H1 (cell line): Measurements from ENCODE around the gene GLS2. TPM values are rescaled to one million over a fixed set of nuclear protein-coding genes. Genes with fewer than 3 reads are reported as not detected.

Source experiments
- CHD2 ChIP-seq: IDR thresholded peaks from 2 replicates; pipeline ENCODE4 v1.6.1; 2012; ENCODE audit warnings: low read length, improper control_type of control experiment
- FOSL1 ChIP-seq: IDR thresholded peaks from 2 replicates; pipeline ENCODE4 v1.6.1; 2011; ENCODE audit warnings: mild to moderate bottlenecking, low read depth, low read length, moderate library complexity; ENCODE audit not compliant: insufficient read depth
- GABPA ChIP-seq: IDR thresholded peaks from 2 replicates; pipeline ENCODE4 v1.6.1; 2011; ENCODE audit warnings: mild to moderate bottlenecking, low read length, moderate library complexity, borderline replicate concordance; ENCODE audit not compliant: insufficient read depth
- HDAC6 ChIP-seq: IDR thresholded peaks from one replicate; pipeline ENCODE4 v1.7.1; 2012; ENCODE audit warnings: low read depth, mild to moderate bottlenecking, inconsistent platforms, low read length, moderate library complexity
- JUND ChIP-seq: IDR thresholded peaks from 2 replicates; pipeline ENCODE4 v1.6.1; 2011; ENCODE audit warnings: mild to moderate bottlenecking, improper control_type of control experiment, low read length
- KDM5A ChIP-seq: fragments of 200-600 bp; IDR thresholded peaks from 2 replicates; pipeline ENCODE4 v1.7.1; 2012; ENCODE audit warnings: mild to moderate bottlenecking, low read length, inconsistent platforms, mixed read lengths
- polyA plus RNA-seq, 7 experiments: library from polyadenylated mRNA; depleted of rRNA in 3 of 7; stranded (reverse) in 5 of 7; unstranded in 2 of 7; fragments of >200 nt in 5 of 7; fragments of 200-250 nt in 2 of 7; gene quantifications; 1 replicate in 5 of 7; 2 replicates in 1 of 7; 4 replicates in 1 of 7; pipeline versions ENCODE4 v1.2.1 to v1.2.3, GENCODE V29; 2011 to 2013; ENCODE audit warnings: missing spikeins in 2 of 7, mixed read lengths in 2 of 7
- total RNA-seq: library from RNA; stranded (reverse); fragmentation: NEBNext Ultra II Directional; extraction: Animal tissue kit (Norgen Biotek cat#: 25700); gene quantifications from 2 replicates; pipeline ENCODE4 v1.2.1, GENCODE V29; 2021
- TF ChIP-seq, protein P1 (sequence below), 3 experiments: IDR thresholded peaks; 1 replicate in 2 of 3; 2 replicates in 1 of 3; pipeline versions ENCODE4 v1.5.1 to v1.6.1; 2011; ENCODE audit warnings: low read length in 3 of 3, mild to moderate bottlenecking in 3 of 3, inconsistent platforms in 2 of 3, low read depth in 1 of 3, moderate library complexity in 1 of 3; ENCODE audit not compliant: insufficient read depth in 1 of 3; ENCODE audit errors: control extremely low read depth in 1 of 3
- TF ChIP-seq, protein P2 (sequence below): IDR thresholded peaks from 2 replicates; pipeline ENCODE4 v1.6.1; 2011; ENCODE audit warnings: low read depth, mild to moderate bottlenecking, low read length; ENCODE audit not compliant: insufficient read depth

GLS2 gene
- total and polyA plus RNA-seq, 2 of the 8 experiments (the other 6 are each of a cell fraction or from before 2014, with no cell fraction given), result 14.5 to 20.1 TPM

DNA sequence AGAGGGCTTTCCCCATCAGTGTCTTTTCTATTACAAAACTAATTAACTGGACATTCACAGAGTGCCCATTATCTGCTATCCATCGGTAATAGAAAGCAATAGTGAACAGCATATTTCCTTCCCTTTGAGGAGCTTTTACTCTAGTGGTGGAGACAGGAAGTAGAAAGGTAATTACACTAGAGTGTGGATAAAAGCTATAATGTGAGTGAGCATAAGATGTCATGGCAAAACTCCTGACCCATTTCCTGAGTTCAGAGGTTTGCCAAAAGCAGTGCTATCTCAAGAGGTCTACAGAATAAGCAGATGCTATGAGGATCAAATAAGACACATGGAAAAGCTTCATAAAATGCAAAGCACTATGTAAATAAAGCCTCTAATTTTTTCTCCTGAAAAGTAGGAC lies 62.8 kb downstream of the GLS2 start (continued):
- TF ChIP-seq, protein P1, sequence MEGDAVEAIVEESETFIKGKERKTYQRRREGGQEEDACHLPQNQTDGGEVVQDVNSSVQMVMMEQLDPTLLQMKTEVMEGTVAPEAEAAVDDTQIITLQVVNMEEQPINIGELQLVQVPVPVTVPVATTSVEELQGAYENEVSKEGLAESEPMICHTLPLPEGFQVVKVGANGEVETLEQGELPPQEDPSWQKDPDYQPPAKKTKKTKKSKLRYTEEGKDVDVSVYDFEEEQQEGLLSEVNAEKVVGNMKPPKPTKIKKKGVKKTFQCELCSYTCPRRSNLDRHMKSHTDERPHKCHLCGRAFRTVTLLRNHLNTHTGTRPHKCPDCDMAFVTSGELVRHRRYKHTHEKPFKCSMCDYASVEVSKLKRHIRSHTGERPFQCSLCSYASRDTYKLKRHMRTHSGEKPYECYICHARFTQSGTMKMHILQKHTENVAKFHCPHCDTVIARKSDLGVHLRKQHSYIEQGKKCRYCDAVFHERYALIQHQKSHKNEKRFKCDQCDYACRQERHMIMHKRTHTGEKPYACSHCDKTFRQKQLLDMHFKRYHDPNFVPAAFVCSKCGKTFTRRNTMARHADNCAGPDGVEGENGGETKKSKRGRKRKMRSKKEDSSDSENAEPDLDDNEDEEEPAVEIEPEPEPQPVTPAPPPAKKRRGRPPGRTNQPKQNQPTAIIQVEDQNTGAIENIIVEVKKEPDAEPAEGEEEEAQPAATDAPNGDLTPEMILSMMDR (IDR thresholded peaks at IDR 0.05; ENCODE audit: control extremely low read depth in 1 of 3, insufficient read depth in 1 of 3, low read depth in 1 of 3, low read length in 3 of 3), result no peak
- no peak for TF ChIP-seq KDM5A
- no peak for TF ChIP-seq FOSL1
- no peak for TF ChIP-seq HDAC6
- no peak for TF ChIP-seq JUND
- TF ChIP-seq, protein P2, sequence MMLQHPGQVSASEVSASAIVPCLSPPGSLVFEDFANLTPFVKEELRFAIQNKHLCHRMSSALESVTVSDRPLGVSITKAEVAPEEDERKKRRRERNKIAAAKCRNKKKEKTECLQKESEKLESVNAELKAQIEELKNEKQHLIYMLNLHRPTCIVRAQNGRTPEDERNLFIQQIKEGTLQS, result no peak
- no peak for TF ChIP-seq CHD2
- TF ChIP-seq GABPA, result no peak

Other genes starting within 250 kb of the GLS2 start
- 34.1 and 36.3 TPM in 2 replicates for gene ANKRD52, start 229.8 kb downstream of the GLS2 start, total RNA-seq
- 14.0 and 20.7 TPM in 2 replicates for gene ANKRD52, start 229.8 kb downstream of the GLS2 start, polyA plus RNA-seq (2011; rRNA removed)
- 21.8 and 22.8 TPM in 2 replicates for gene COQ10A, start 221.2 kb downstream of the GLS2 start, total RNA-seq
- gene COQ10A, start 221.2 kb downstream of the GLS2 start, polyA plus RNA-seq (2011; rRNA removed), result 39.5 and 42.9 TPM in 2 replicates
- 238 and 243 TPM in 2 replicates for gene CS, start 187.8 kb downstream of the GLS2 start, total RNA-seq
- gene CS, start 187.8 kb downstream of the GLS2 start, polyA plus RNA-seq (2011; rRNA removed), result 82.4 and 96.6 TPM in 2 replicates
- gene CNPY2, start 172.2 kb downstream of the GLS2 start, total RNA-seq, result 195 and 203 TPM in 2 replicates
- 222 and 281 TPM in 2 replicates for gene CNPY2, start 172.2 kb downstream of the GLS2 start, polyA plus RNA-seq (2011; rRNA removed)
- 30.5 and 36.7 TPM in 2 replicates for gene PAN2, start 154.2 kb downstream of the GLS2 start, total RNA-seq
- gene PAN2, start 154.2 kb downstream of the GLS2 start, polyA plus RNA-seq (2011; rRNA removed), result 29.6 and 37.1 TPM in 2 replicates
- gene IL23A, start 149.3 kb downstream of the GLS2 start, total RNA-seq, result 1.4 and 2.3 TPM in 2 replicates
- 2.6 and 3.6 TPM in 2 replicates for gene IL23A, start 149.3 kb downstream of the GLS2 start, polyA plus RNA-seq (2011; rRNA removed)
- 42.4 and 44.7 TPM in 2 replicates for gene STAT2, start 128.1 kb downstream of the GLS2 start, total RNA-seq
- gene STAT2, start 128.1 kb downstream of the GLS2 start, polyA plus RNA-seq (2011; rRNA removed), result 37.1 and 39.9 TPM in 2 replicates
- gene APOF, start 125.3 kb downstream of the GLS2 start, total RNA-seq, result not detected in 2 replicates
- not detected in 2 replicates for gene APOF, start 125.3 kb downstream of the GLS2 start, polyA plus RNA-seq (2011; rRNA removed)
- 86.7 and 88.7 TPM in 2 replicates for gene TIMELESS, start 38.7 kb downstream of the GLS2 start, total RNA-seq
- 17.1 and 19.9 TPM in 2 replicates for gene TIMELESS, start 38.7 kb downstream of the GLS2 start, polyA plus RNA-seq (2011; rRNA removed)
- 0.19 TPM in 1 of 2 replicates, not detected in the other for gene MIP, start 33.5 kb downstream of the GLS2 start, total RNA-seq
- gene MIP, start 33.5 kb downstream of the GLS2 start, polyA plus RNA-seq (2011; rRNA removed), result 0.05 and 0.13 TPM in 2 replicates
- gene SPRYD4, start 19.6 kb downstream of the GLS2 start, total RNA-seq, result 4.0 and 4.3 TPM in 2 replicates
- gene SPRYD4, start 19.6 kb downstream of the GLS2 start, polyA plus RNA-seq (2011; rRNA removed), result 4.9 and 5.3 TPM in 2 replicates
- 25.5 and 31.3 TPM in 2 replicates for gene RBMS2, start 33.7 kb upstream of the GLS2 start, total RNA-seq
- 9.6 TPM in 2 replicates for gene RBMS2, start 33.7 kb upstream of the GLS2 start, polyA plus RNA-seq (2011; rRNA removed)
- 110 TPM in 2 replicates for gene BAZ2A, start 142.2 kb upstream of the GLS2 start, total RNA-seq
- gene BAZ2A, start 142.2 kb upstream of the GLS2 start, polyA plus RNA-seq (2011; rRNA removed), result 52.0 and 70.9 TPM in 2 replicates
- gene ATP5F1B, start 157.8 kb upstream of the GLS2 start, total RNA-seq, result 900 and 930 TPM in 2 replicates
- gene ATP5F1B, start 157.8 kb upstream of the GLS2 start, polyA plus RNA-seq (2011; rRNA removed), result 1,127 and 1,522 TPM in 2 replicates
- 453 and 464 TPM in 2 replicates for gene PTGES3, start 200.1 kb upstream of the GLS2 start, total RNA-seq
- gene PTGES3, start 200.1 kb upstream of the GLS2 start, polyA plus RNA-seq (2011; rRNA removed), result 62.2 and 111 TPM in 2 replicates
- gene NACA, start 237.1 kb upstream of the GLS2 start, total RNA-seq, result 1,027 and 1,063 TPM in 2 replicates
- gene NACA, start 237.1 kb upstream of the GLS2 start, polyA plus RNA-seq (2011; rRNA removed), result 225 and 511 TPM in 2 replicates